A549 treated with Mapracorat at 1 μM for 4 hours (cell line): ENCODE data around the gene SERPINA1. TPM values are rescaled to one million over a fixed set of nuclear protein-coding genes. Genes with fewer than 3 reads are reported as not detected.

ENCODE experiments used
- total RNA-seq: library from RNA; stranded (reverse); fragments of 200-300 nt; extraction: Qiagen RNA extraction; gene quantifications from 5 replicates; pipeline ENCODE4 v1.2.3, GENCODE V29; 2022

SERPINA1 gene
- 0.80 to 1.8 TPM (median 1.1 TPM) in 5 replicates for total RNA-seq

DNA sequence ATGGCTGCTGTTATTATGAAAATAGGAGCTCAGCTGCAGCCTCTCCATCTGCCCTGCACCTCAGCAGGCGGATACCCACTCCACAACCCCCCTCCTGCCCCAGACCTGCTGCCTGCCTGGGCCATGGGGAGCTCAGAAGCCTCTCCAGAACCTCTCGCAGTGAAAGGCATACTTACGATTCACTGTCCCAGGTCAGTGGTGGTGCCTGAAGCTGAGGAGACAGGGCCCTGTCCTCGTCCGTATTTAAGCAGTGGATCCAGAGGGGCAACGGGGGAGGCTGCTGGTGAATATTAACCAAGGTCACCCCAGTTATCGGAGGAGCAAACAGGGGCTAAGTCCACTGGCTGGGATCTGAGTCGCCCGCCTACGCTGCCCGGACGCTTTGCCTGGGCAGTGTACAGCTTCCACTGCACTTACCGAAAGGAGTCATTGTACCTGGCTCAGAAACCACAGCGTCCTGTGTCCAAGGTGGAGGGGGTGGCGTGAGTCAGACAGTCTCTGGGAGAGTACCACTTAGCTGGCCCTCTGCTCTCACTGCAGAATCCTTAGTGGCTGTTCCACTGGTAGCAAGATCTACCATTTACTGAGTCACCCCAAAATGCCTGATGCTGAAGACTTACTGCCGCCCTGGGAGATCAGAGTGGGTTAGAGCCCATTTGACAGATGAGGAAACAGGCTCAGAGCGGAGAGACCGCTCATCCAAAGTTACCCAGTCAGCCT is at the start of gene SERPINA1:
Gene SERPINA1, minus strand, starts transcription at position 219 of the 720 bp plus-strand sequence. CDS start 5,365 bp downstream, outside the sequence.

DNA sequence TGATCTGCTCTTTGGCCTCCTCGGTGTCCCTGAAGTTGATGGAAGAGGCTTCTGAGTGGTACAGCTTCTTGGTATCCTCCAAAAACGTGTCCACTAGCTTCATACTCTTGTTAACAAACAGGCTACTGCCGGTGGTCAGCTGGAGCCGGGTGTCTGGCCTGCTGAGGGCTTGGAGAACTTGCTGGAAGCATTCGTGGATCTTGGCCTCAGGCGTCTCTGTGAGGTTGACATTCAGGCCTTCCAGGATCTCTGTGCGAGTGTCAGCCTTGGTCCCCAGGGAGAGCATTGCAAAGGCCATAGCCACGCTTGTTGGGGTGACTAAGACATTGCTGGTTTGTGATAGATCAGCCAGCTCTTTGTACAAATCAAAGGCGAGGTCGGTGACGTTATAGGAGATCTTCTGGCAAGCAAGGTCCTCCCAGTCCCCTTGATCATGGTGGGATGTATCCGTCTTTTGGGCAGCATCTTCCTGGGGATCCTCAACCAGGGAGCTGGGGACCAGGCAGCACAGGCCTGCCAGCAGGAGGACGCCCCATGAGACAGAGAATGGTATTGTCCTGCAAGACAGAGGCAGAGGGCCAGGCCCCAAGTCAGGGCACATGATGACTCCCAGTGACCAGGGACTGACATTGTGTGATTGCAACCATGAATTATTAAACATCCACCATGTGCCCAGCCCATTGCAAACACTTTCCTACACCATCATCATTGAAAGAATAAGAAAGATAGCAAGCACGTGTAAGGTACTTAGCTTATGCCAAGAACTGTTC is 22.1 kb downstream of the SERPINA1 start, which contains the start of gene SERPINA2:
Gene SERPINA2, minus strand, starts transcription at position 553 of the 770 bp plus-strand sequence.

Other genes starting within 250 kb of the SERPINA1 start
- gene PPP4R4, start 214.3 kb downstream of the SERPINA1 start, total RNA-seq: 0.21 to 0.60 TPM (median 0.42 TPM) in 5 replicates
- not detected in 5 replicates for gene SERPINA10, start 95.3 kb downstream of the SERPINA1 start, total RNA-seq
- gene SERPINA6, start 65.3 kb downstream of the SERPINA1 start, total RNA-seq: 0.81 to 1.6 TPM (median 0.88 TPM) in 5 replicates
- not detected in 5 replicates for gene SERPINA2, start 21.9 kb downstream of the SERPINA1 start, total RNA-seq
- not detected in 5 replicates for gene SERPINA11, start 64.2 kb upstream of the SERPINA1 start, total RNA-seq
- gene SERPINA9, start 87.6 kb upstream of the SERPINA1 start, total RNA-seq: not detected in 5 replicates
- not detected in 5 replicates for gene SERPINA12, start 120.9 kb upstream of the SERPINA1 start, total RNA-seq
- gene SERPINA4, start 172.8 kb upstream of the SERPINA1 start, total RNA-seq: not detected in 5 replicates
- 0.11 to 0.34 TPM (median 0.15 TPM) in 4 of 5 replicates, not detected in the other for gene SERPINA5, start 192.8 kb upstream of the SERPINA1 start, total RNA-seq
- 10.8 to 16.1 TPM (median 13.9 TPM) in 5 replicates for gene SERPINA3, start 223.8 kb upstream of the SERPINA1 start, total RNA-seq